ENCODE data around the gene MTIF2. TPM values are rescaled to one million over a fixed set of nuclear protein-coding genes. Genes with fewer than 3 reads are reported as not detected.
"Not testable (repeated sequence)": the region's sequence is repeated elsewhere in the genome, so short reads cannot be mapped to it uniquely, and the experiment has no call there.

The MTIF2 gene
- total RNA-seq, 1 donor from 2014 or later, result 24.6 TPM

- H3K9me3 Mint-ChIP-seq (ENCODE audit: unreplicated experiment), result peaks cover 32% of the 10 kb centered on the region
- no peaks in the 10 kb centered on the region for H3K27me3 Mint-ChIP-seq (ENCODE audit: unreplicated experiment)
- no peak overlapping the region for H3K27ac Mint-ChIP-seq (ENCODE audit: unreplicated experiment)
- peaks cover 53% of the 10 kb centered on the region for H3K36me3 Mint-ChIP-seq (ENCODE audit: unreplicated experiment)
- DNase-seq (ENCODE audit: extremely low spot score, unreplicated experiment), result no peak
- H3K4me1 Mint-ChIP-seq (ENCODE audit: unreplicated experiment), result no peaks in the 10 kb centered on the region
- TF ChIP-seq, protein P1, sequence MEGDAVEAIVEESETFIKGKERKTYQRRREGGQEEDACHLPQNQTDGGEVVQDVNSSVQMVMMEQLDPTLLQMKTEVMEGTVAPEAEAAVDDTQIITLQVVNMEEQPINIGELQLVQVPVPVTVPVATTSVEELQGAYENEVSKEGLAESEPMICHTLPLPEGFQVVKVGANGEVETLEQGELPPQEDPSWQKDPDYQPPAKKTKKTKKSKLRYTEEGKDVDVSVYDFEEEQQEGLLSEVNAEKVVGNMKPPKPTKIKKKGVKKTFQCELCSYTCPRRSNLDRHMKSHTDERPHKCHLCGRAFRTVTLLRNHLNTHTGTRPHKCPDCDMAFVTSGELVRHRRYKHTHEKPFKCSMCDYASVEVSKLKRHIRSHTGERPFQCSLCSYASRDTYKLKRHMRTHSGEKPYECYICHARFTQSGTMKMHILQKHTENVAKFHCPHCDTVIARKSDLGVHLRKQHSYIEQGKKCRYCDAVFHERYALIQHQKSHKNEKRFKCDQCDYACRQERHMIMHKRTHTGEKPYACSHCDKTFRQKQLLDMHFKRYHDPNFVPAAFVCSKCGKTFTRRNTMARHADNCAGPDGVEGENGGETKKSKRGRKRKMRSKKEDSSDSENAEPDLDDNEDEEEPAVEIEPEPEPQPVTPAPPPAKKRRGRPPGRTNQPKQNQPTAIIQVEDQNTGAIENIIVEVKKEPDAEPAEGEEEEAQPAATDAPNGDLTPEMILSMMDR (IDR thresholded peaks at IDR 0.05), result no peak
- no peak overlapping the region for H3K4me3 Mint-ChIP-seq (ENCODE audit: unreplicated experiment)
Observed at GRCh38 chr2:55204950-55205349, 64.1 kb downstream of the MTIF2 start.

- DNase-seq (ENCODE audit: extremely low spot score, unreplicated experiment), result no peak
- TF ChIP-seq, protein P1 (IDR thresholded peaks at IDR 0.05), result no peak
- Mint-ChIP-seq H3K9me3 (ENCODE audit: unreplicated experiment) (peaks cover 35% of the 10 kb centered on the region), H3K4me3 (ENCODE audit: unreplicated experiment) (no peak overlapping the region), H3K27me3 (ENCODE audit: unreplicated experiment) (no peaks in the 10 kb centered on the region), H3K36me3 (ENCODE audit: unreplicated experiment) (peaks cover 54% of the 10 kb centered on the region), H3K4me1 (ENCODE audit: unreplicated experiment) (no peaks in the 10 kb centered on the region), H3K27ac (ENCODE audit: unreplicated experiment) (no peak overlapping the region)
Observed at GRCh38 chr2:55204536-55204935, 64.5 kb downstream of the MTIF2 start.

- TF ChIP-seq, protein P1 (IDR thresholded peaks at IDR 0.05), result no peak
- DNase-seq (ENCODE audit: extremely low spot score, unreplicated experiment), result no peak
- Mint-ChIP-seq H3K27me3 (ENCODE audit: unreplicated experiment) (no peaks in the 10 kb centered on the region), H3K4me3 (ENCODE audit: unreplicated experiment) (no peak overlapping the region), H3K36me3 (ENCODE audit: unreplicated experiment) (peaks cover 69% of the 10 kb centered on the region), H3K9me3 (ENCODE audit: unreplicated experiment) (peaks cover 37% of the 10 kb centered on the region), H3K27ac (ENCODE audit: unreplicated experiment) (no peak overlapping the region), H3K4me1 (ENCODE audit: unreplicated experiment) (no peaks in the 10 kb centered on the region)
Observed at GRCh38 chr2:55200416-55200815, 68.6 kb downstream of the MTIF2 start.

DNA sequence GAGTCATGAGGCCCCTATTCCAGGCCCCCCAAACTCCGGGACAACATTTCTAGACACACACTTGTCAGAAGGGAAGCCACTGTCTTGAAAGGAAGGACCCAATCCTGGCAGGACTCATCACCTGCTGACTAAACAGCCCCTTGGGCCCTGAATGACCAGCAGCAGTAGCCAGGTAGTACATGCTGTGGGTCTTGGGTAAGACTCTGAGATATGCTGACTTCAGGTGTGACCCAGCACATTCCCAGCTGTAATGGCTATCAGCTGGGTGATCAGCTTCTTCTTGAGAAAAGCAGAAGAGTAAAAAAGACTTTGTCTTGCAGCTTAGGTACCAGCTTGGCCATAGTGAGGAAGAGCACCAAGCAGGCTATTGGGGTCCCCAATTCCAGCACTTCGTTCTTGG lies 72.5 kb downstream of the MTIF2 start:
- Mint-ChIP-seq H3K27me3 (ENCODE audit: unreplicated experiment) (no peaks in the 10 kb centered on the region), H3K9me3 (ENCODE audit: unreplicated experiment) (peaks cover 21% of the 10 kb centered on the region), H3K27ac (ENCODE audit: unreplicated experiment) (no peak overlapping the region), H3K4me3 (ENCODE audit: unreplicated experiment) (no peak overlapping the region), H3K4me1 (ENCODE audit: unreplicated experiment) (no peaks in the 10 kb centered on the region), H3K36me3 (ENCODE audit: unreplicated experiment) (peaks cover 57% of the 10 kb centered on the region)
- DNase-seq (ENCODE audit: extremely low spot score, unreplicated experiment), result no peak
- TF ChIP-seq, protein P1 (IDR thresholded peaks at IDR 0.05), result no peak

DNA sequence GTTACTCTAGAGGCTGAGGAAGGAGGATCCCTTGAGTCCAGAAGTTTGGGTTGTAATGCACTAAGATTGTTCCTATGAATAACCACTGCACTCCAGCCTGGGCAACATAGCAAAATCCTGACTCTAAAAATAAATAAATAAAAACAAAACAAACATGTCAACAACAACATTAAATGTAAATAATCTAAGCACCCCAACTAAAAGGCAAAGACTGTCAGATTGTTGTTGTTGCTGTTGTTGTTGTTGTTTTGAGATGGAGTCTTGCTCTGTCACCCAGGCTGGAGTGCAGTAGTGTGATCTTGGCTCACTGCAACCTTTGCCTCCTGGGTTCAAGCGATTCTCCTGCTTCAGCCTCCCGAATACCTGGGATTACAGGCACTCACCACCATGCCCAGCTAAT lies 77.1 kb downstream of the MTIF2 start:
- not testable (repeated sequence) for H3K27me3 Mint-ChIP-seq (ENCODE audit: unreplicated experiment); H3K4me1 Mint-ChIP-seq (ENCODE audit: unreplicated experiment); H3K27ac Mint-ChIP-seq (ENCODE audit: unreplicated experiment); H3K4me3 Mint-ChIP-seq (ENCODE audit: unreplicated experiment); DNase-seq (ENCODE audit: extremely low spot score, unreplicated experiment); H3K9me3 Mint-ChIP-seq (ENCODE audit: unreplicated experiment)
- peaks cover 37% of the 10 kb centered on the region for H3K36me3 Mint-ChIP-seq (ENCODE audit: unreplicated experiment)

DNA sequence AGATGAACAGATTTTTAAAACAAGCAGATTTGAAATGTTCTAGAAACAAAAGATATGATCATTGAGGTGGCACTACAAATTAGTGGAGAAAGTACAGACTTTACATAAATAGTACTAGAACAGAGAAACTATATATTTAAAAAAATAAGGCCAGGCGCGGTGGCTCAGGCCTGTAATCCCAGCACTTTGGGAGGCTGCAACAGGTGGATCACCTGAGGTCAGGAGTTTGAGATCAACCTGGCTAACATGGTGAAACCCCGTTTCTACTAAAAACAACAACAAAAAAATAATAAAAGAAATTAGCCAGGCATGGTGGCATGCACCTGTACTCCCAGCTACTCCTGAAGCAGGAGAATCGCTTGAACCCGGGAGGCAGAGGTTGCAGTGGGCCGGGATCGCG lies 82.2 kb downstream of the MTIF2 start:
- H3K4me3 Mint-ChIP-seq (ENCODE audit: unreplicated experiment); H3K4me1 Mint-ChIP-seq (ENCODE audit: unreplicated experiment); H3K27ac Mint-ChIP-seq (ENCODE audit: unreplicated experiment); DNase-seq (ENCODE audit: extremely low spot score, unreplicated experiment); H3K27me3 Mint-ChIP-seq (ENCODE audit: unreplicated experiment); H3K9me3 Mint-ChIP-seq (ENCODE audit: unreplicated experiment): not testable (repeated sequence)
- H3K36me3 Mint-ChIP-seq (ENCODE audit: unreplicated experiment), result peaks cover 22% of the 10 kb centered on the region

Other genes with a start within 250 kb of the MTIF2 start
- gene RTN4, start 218.8 kb downstream of the MTIF2 start, total RNA-seq, result 532 and 603 TPM in 2 replicates
- gene CLHC1, start 36.9 kb downstream of the MTIF2 start, total RNA-seq, result 21.6 and 23.5 TPM in 2 replicates
- gene RPS27A, start 36.5 kb downstream of the MTIF2 start, total RNA-seq, result 665 and 668 TPM in 2 replicates
- 49.2 and 54.9 TPM in 2 replicates for gene CCDC88A, start 150.6 kb upstream of the MTIF2 start, total RNA-seq

All from osteocyte (in vitro differentiated cells).